A375 (cell line): ENCODE data around the gene TMEM150B. TPM values are rescaled to one million over a fixed set of nuclear protein-coding genes. Genes with fewer than 3 reads are reported as not detected.

ENCODE experiments used
- total RNA-seq: library from RNA; depleted of rRNA; stranded (reverse); fragments of >200 nt; shearing (Covaris generic); gene quantifications from 2 replicates; pipeline ENCODE4 v1.2.3, GENCODE V29; 2014; rRNA removed

The TMEM150B gene, protein sequence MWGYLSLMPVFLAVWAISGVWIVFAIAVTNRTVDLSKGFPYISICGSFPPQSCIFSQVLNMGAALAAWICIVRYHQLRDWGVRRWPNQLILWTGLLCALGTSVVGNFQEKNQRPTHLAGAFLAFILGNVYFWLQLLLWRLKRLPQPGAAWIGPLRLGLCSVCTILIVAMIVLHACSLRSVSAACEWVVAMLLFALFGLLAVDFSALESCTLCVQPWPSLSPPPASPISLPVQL
- not detected in 2 replicates for total RNA-seq

GRCh38 chr19:55325172-55325571 lies at the start of gene TMEM150B:
Gene TMEM150B (minus strand): TSS chr19:55325341. CDS start chr19:55321036, 4,305 bp downstream.

GRCh38 chr19:55370305-55370988 lies 45.3 kb upstream of the TMEM150B start, which contains the start of gene IL11:
Gene IL11 (minus strand): TSS chr19:55370463. CDS start chr19:55370310, 153 bp downstream.

DNA sequence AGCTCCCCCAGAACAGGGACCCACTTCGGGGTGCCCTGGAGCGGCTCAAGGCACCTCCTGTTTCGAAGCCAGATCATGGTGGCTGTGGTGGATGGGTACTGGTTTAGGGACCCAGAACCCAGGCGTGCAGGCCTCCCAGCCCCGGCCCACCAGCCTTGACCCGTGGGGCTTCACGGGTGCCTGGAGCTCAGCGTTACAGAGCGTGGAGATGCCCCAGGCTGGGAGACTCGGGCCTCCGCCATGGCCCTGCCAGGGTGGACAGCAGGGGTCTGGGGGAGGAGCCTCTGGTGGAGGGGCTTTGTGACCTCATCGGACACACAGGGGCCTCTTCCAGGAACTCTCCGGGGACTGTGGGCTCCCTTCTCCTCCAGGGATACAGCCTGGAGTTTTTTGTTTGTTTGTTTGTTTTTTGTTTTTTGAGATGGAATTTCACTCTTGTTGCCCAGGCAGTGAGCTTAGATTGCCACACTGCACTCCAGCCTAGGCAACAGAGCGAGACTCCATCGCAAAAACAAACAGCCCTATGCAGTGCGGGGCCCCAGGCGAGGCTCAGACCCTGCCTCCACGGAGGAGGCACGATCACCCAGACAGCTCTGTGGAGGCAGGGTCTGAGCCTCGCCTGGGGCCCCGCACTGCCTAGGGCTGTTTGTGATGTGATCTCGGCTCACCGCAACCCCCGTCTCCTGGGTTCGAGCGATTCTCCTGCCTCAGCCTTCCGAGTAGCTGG lies 38.0 kb upstream of the TMEM150B start, which contains the start of gene GARIN5B:
Gene GARIN5B, minus strand, starts transcription at position 271 of the 727 bp plus-strand sequence. Its CDS starts 194 bp downstream, at position 77.

DNA sequence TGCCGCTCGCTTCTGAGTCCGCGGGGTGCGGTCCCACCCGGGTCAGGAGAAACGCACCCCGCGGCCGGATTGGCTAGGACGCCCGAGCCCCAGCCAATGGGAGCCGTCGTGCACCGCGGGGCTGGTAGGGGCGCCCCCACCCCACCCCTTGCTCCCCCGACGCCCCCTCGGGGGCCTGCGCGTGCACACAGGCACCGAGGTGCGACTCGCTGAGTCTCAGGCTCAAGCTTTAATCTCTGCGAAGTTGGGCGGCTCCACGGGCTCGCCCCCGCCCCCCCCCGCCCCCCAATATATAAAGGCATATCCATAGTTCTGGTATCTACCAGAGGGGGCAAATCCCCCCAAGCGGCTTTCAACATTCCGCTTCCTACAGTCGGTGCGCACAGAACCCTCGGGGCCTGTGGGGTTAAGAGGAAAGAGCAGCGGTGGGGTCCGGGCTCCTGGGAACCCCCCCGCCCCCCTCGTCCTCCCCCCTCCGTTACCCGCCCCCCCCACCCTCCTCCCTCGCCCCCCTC lies 29.6 kb upstream of the TMEM150B start, which contains the start of gene COX6B2:
Gene COX6B2, minus strand, starts transcription at position 22 of the 515 bp plus-strand sequence. CDS start 198 bp downstream, outside the sequence.

GRCh38 chr19:55339105-55339888 lies 14.2 kb upstream of the TMEM150B start, which contains the start of gene KMT5C:
Gene KMT5C (plus strand): TSS chr19:55339876. CDS start chr19:55341937, 2,061 bp downstream.

GRCh38 chr19:55283548-55284377 lies 41.4 kb downstream of the TMEM150B start, which contains the start of gene BRSK1:
Gene BRSK1 (plus strand): TSS chr19:55283997. CDS start chr19:55284443, 446 bp downstream.

DNA sequence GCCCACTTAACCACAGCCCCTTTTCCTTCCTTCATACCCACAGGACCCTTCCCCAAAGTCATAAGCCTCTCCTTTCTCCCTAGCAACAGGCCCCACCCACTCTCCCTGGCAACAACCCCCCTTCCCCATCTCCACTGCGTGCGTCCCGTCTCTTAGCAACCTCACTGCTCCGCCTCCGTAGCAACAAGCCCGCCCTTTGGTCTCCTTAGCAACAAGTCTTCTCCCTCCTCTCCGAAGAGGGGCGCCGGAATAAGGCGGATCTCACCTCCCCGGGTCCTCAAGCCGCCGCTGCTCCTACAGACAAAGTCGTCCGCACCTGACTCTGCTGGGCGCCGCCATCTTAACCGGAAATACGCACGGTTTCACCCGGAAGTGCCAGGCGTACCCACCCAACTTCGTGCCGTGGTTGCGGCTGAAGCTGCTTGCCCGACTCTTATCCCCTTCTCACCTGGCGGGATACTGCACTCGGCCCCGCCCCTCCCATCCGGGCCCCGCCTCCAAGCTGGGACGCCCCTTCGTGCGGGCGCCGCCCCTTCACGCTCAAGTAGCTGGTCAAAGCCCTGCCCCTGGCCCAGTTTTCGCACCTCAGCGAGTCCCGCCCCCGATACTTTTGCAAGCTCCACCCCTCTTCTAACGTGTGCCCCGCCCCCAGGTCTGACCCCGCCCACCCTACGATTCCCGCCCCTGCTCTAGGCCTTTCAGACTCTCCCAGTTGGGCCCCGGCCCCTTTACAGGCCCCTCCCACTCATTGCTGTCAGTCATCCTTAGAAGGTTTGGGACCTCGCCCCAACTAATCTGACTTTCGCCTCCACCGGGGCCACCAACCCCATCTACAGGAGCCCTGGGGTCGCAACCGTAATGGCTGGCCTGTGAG lies 45.1 kb downstream of the TMEM150B start, which contains the start of gene HSPBP1:
Gene HSPBP1, minus strand, starts transcription at position 341 of the 874 bp plus-strand sequence. CDS start 502 bp downstream, outside the sequence.

Other genes with a start within 250 kb of the TMEM150B start
- gene EPS8L1, start 249.5 kb downstream of the TMEM150B start, total RNA-seq, result 3.0 and 4.6 TPM in 2 replicates
- gene PPP1R12C, start 207.7 kb downstream of the TMEM150B start, total RNA-seq, result 92.2 and 96.9 TPM in 2 replicates
- gene TNNT1, start 176.1 kb downstream of the TMEM150B start, total RNA-seq, result 82.8 and 83.9 TPM in 2 replicates
- 1.2 TPM in 1 of 2 replicates, not detected in the other for gene TNNI3, start 167.6 kb downstream of the TMEM150B start, total RNA-seq
- 2.6 and 2.9 TPM in 2 replicates for gene DNAAF3, start 158.7 kb downstream of the TMEM150B start, total RNA-seq
- gene SYT5, start 145.1 kb downstream of the TMEM150B start, total RNA-seq, result 3.3 and 5.7 TPM in 2 replicates
- gene PTPRH, start 115.8 kb downstream of the TMEM150B start, total RNA-seq, result 16.5 and 18.5 TPM in 2 replicates
- 0.90 and 3.1 TPM in 2 replicates for gene TMEM86B, start 96.6 kb downstream of the TMEM150B start, total RNA-seq
- gene PPP6R1, start 66.3 kb downstream of the TMEM150B start, total RNA-seq, result 63.9 and 64.2 TPM in 2 replicates
- 83.0 and 94.4 TPM in 2 replicates for gene HSPBP1, start 45.2 kb downstream of the TMEM150B start, total RNA-seq
- gene BRSK1, start 41.3 kb downstream of the TMEM150B start, total RNA-seq, result 24.6 and 33.9 TPM in 2 replicates
- gene KMT5C, start 14.5 kb upstream of the TMEM150B start, total RNA-seq, result 16.7 and 17.0 TPM in 2 replicates
- 0.08 and 0.26 TPM in 2 replicates for gene COX6B2, start 29.4 kb upstream of the TMEM150B start, total RNA-seq
- gene GARIN5B, start 37.9 kb upstream of the TMEM150B start, total RNA-seq, result not detected in 2 replicates
- gene IL11, start 45.1 kb upstream of the TMEM150B start, total RNA-seq, result 27.0 and 27.7 TPM in 2 replicates
- gene TMEM190, start 51.5 kb upstream of the TMEM150B start, total RNA-seq, result 0.45 and 1.4 TPM in 2 replicates
- 1.1 and 1.6 TPM in 2 replicates for gene TMEM238, start 59.0 kb upstream of the TMEM150B start, total RNA-seq
- 710 and 881 TPM in 2 replicates for gene RPL28, start 60.6 kb upstream of the TMEM150B start, total RNA-seq
- gene UBE2S, start 82.4 kb upstream of the TMEM150B start, total RNA-seq, result 1,207 and 1,551 TPM in 2 replicates
- 0.03 TPM in 1 of 2 replicates, not detected in the other for gene SHISA7, start 118.0 kb upstream of the TMEM150B start, total RNA-seq
- 54.6 and 60.8 TPM in 2 replicates for gene ISOC2, start 136.3 kb upstream of the TMEM150B start, total RNA-seq
- gene C19orf85, start 139.4 kb upstream of the TMEM150B start, total RNA-seq, result not detected in 2 replicates
- gene ZNF628, start 151.3 kb upstream of the TMEM150B start, total RNA-seq, result 6.7 and 6.9 TPM in 2 replicates
- 39.9 and 45.6 TPM in 2 replicates for gene NAT14, start 159.8 kb upstream of the TMEM150B start, total RNA-seq
- 0.53 and 0.93 TPM in 2 replicates for gene SSC5D, start 163.1 kb upstream of the TMEM150B start, total RNA-seq
- gene SBK2, start 211.8 kb upstream of the TMEM150B start, total RNA-seq, result not detected in 2 replicates
- gene SBK3, start 220.2 kb upstream of the TMEM150B start, total RNA-seq, result 0.11 TPM in 1 of 2 replicates, not detected in the other